Fibroblast of upper back skin (primary cell): ENCODE results near the gene BMP7.
"Not testable (repeated sequence)": the region's sequence is repeated elsewhere in the genome, so short reads cannot be mapped to it uniquely, and the experiment has no call there.

Experiments used
- DNase-seq: peaks from one replicate; pipeline ENCODE4 v3.0.0-alpha.2; 2013

BMP7 gene

DNA sequence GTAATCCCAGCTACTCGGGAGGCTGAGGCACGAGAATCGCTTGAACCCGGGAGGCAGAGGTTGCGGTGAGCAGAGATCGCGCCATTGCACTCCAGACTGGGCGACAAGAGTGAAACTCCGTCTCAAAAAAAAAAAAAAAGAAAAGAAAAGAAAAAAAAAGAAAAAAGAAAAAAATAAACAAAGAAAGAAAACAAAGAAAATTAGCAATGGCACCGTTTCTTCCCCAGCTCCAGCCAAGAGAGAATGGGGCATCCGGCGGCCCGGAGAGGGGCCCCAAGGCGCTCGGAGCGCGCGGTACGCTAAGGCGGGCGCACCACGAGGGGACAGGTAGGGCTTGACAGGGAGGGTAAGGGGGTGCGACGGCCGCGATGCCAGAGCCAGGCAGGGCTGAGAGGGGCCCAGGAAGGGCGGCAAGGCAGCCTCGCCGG, 1.5 kb downstream of the BMP7 start:
- DNase-seq, result not testable (repeated sequence)

DNA sequence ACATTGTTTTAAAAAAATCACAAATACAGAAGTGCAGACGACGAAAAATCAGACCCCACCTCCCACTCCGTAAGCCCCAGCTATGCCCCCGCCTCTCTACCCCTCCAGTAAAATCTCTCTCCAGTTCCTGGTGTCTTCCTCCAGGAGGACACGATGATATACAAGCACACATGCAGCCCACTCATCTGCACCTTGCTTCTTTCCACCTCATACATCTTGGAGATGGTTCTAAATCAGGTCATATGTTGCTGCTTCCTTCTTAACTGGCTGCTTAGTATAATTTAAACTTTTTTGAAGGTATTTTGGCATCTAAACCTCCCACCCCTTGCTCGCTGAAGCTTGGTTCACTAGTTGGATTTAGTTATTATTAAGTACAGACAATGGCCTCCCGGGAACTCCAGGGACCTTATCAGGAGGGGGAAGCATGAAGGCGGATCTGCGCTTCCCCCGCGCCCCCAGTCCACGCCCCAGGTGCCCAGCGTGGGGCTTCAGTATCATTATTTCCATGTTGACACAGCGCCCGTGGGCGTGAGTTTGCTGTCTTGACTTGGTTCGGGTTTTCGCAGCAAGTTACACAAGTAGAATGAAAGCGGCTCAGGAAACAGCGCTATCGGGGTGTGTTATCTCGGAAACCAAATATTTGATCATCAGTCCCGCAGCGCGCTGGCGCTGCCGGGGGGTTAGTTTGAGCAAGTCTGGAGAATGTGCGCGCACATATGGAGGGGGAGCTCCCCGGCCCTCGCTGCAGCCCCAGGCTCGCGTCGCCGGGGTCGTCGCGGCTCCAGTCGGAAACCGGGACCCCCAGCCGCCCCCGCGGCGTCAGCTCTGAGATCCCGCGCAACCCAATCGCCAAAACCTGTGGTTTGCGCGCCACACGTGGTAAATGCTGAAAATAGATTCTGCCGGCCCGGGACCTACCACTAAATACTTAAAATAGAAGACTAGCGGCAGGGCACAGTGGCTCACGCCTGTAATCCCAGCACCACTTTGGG, 2.3 kb downstream of the BMP7 start:
- no peak for DNase-seq

DNA sequence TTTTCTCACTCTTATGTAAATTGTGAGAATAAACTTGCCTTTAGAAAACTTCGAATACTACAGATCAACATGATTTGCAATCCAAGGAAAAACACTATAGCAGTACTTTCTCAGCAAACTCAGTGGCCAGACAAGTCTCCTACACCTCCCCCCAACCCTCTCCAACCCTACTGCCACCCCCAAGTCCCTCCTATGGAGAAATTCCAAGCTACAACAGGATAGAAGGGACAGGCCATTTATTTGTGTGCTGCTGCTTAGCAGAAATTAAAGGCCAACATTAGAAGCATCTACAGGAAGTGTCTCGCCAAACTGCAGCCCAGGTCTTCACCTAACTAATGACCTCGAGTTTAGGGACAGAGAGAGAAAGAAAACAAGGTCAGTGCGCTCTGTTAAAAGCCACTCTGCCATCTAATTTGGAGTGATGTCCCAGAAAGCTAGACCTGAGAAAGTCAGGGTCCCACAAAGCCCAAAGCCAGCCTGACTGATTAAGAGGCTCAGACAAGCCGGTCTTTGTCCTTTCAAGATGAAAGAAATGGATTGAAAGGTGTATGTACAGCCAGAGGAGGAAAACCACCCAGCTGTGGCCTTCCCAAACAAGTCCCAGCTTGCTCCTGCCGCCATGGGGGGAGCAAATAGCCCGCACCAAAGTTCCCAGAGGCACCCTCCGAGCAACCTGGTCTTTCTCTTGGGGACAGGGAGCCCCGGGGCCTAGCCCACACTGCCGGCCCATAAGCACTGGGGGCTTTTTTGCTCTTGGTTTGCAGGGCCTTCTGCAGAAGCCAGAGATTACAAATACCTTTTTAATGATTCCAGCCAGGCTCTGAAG, 3.4 kb downstream of the BMP7 start:
- DNase-seq, result no peak

DNA sequence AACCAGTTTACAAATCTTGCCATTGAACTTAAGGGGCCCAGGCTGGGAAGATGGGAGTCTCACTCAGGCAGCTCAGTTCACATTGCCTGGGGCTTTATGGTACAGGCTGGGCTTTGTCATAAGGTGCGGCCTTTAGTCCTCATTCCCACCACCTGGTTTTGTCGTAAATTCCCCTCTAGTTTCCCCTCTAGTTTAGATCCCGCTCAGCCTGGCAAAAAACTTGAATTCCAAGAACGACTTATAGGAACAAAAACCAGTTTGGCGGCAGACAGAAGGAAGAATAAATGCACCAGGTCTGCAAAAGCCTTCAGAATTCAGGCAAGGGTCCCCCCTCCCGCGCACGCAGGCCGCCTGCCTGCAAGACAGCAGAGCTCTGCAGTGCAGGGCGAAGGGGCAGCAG, 4.1 kb downstream of the BMP7 start:
- DNase-seq, result no peak

DNA sequence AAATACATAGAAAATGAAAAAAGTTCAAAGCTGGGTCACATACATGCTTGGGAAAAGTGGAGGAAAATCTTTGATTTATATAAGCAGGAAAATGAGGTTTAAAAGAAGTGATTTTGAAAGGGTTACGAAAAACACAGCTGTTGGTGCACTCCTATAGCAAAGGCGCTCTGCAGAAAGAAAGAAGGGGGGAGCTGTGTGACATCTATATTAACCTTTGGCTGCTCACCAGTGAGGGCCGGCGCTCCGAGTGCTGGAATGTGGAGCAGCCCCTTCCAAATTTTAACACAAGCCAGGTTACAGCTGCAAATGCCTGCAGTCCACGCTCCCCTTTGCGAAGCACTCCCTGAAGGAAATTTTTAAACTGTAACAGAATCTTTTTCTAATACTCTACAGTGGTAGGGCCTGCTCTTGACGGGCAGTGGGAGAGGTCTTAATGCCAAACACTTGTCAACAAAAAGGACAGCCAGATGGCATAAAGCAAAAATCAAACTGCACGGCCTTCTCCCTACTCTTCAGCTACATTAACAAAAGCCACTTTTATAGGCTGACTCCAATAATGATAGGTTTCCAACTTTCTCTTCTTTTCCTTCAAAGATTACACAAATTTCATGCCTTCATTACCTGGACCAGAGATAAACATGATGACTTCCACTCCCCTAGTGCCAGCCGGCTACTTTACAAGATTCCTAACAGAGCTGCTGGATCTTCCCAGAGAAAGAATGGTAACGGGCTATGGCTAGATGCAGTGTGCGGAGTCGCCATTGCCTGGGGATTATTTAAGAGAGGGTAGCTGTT, 4.8 kb downstream of the BMP7 start:
- DNase-seq, result no peak

DNA sequence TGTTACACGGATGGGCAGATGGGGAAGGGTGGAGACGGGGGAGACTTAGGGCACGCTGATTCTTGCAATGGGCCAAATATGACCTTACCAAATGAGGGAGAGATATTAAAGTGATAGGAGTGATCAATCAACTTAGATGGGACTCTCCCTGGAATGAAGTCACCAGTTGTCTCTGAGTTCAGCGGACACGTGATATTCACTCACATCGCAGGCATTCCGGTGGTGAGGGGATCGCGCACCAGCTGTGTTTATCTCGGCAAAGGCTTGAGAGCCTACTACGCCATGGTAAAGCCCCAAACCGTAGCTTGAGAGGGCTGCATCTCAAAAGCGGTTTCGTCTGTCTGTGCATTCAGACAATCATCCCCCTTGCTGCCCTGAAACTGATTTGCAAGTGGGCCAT, 5.5 kb downstream of the BMP7 start:
- peak; percentile 22 for DNase-seq

DNA sequence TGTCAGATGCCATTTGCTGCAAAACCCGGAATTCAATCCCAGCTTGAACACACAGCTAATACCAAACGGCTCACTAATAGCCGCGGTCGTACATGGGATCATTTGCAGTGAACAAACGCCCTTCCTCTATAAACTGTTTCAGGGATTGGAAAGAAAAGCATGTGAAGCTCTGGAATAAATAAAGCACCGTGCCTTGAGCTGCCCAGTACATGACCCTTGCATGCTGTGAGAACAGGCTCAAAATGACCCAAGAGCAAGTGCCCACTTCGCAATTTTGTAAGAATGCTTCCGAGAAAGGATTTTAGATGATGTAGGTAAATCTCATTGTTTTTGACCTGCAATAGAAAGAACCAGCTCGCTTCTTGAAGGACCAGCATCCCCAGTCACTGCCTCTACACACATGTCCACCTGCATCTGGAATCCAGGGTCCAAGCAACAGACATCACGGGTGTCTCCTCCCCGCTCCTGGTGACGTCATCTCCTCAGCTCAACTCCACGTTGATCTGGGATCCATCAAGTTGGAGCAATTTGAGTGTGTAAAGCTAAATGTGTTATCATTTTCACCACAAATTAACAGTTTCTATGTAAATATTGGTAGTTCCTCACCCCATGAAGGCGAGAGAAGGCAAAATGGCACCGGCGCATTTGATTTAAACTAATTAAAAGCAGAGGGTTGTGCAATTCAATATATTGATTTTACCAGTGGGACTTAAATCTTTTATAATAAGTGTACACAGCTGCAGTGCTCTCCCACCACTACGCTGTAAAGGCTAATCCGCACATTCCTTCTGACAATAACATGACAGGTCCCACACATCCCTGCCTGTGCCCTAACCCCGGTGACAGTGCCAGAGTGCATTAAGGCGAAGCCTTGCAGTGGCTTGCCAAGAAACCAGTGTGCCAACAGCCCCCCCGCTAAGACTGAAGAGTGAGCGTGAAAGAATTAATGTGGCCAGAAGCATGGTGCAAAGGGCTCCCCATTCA, 6.2 kb downstream of the BMP7 start:
- no peak for DNase-seq

DNA sequence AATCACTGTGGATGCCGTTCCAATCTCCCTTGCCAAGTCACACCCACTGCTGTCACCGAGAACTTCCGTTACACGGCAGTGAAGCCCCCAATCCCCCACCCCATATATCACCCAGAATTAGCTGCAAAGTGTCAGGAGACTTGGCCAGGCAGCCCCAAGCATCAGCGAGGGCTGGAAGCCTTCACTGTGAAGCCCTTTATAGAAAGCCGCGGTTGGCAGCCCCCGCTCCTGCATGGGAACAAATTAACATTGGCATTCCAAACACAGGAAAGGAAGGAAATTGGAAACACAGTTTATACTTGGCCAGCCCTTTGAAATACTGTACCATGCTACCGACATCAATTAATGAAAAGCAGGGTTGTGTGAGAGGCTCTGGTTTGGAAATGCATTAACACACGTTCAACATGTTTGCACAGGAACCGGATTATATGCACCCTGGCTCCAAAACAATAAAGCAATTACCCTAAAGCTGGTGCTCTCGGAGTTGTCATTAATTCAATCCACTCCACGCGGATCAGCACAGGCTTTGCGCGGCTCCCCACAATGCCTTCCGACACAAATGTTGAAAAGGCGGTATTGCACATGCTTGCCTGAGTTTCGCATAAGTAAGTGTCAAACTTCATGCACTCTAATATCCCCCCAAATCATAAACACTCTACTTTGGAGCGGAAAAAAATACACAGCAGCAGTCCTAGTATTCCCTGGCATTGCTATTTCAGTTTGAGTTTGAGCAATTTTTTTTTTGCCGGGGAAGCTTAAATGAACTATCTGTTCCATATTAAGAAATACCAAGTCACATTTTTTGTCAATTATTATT, 7.1 kb downstream of the BMP7 start:
- no peak for DNase-seq

DNA sequence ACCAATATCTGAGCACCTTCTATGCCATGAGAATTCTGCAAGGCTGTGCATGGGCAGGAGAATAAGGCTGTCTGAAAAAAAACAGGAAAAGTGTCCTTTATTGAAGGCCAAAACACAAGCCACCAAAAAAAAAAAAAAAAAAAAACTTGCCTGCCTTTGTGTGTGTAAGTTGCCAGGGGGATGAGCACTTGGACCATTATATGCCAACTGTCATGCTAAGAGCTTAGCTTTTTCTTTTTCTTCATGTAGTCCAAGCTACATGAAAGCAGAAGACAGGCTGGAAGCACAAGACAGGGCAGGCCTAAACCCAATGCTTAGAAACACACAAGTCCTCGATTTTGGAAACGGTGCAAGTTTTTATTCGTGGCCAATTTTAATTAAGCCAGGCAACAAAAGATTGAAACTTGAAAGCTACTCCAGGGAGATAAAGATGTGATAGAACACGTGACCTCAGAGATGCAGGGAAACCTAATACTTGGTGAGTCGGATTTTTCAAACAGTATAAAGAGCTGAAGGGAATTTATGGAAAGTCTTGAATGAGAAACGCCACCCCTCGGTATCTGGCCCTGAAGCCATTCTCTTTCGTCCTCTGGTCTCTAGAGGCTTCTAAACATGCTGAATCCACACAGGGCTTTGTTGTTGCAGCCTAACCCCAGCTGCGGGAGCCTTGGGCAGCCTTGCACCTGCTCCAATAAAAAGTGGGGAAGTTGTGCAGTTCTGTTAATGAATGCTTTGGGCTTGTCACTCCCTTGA, 8.6 kb downstream of the BMP7 start:
- no peak for DNase-seq

DNA sequence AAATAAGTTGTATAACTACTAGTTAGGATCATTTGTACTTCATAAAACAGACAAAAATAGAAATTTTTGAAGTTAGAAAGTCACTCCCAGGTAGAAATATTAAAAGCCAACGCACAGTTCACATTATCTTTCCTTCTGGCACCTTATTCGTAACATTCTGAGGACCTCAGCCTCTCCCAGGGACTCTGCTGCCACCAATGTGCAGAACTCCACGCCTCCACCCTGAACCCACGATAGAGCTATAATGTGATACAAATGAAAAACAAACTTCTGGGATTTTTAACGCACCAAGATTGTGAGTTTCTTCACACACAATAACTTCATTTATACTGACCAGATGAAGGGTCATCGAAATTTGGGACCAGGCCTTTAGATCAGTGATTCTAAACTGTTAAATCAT, 9.5 kb downstream of the BMP7 start:
- DNase-seq, result no peak

DNA sequence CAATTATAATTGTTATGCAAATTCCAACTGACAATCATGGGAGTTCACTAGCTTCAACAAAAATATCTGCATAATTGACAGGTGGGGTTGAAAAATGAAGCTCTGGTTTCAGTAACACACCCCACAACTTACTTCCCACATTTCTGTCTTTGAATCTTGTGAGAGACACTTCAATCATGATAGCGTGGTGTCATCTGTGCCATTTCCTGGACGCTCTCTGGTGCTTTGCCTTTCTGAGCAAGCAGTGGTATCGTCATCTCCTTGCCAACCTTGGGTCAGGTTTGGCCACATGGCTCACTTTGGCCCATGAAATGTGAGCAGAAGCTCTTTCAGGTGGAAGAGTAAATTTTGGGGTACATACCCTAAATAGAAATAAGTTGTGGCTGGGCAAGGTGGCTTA, 10.2 kb downstream of the BMP7 start:
- DNase-seq, result no peak

DNA sequence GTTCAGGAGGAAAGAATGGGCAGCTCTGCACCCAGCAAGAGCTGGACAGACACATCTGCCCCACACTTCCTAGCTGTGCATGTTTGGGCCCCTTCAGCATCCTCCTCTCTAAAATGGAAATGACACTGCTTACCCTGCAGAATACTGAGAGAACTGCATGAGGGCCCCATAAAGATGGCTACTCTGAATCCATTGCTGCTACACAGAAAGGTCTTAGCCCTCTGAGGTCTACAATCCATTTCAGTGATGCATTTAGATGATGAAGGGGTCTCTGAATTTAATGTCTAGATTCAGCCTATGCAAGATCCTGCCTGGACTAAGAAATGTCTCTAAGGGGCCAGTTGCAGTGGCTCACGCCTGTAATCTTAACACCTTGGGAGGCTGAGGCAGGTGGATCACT, 11.3 kb downstream of the BMP7 start:
- no peak for DNase-seq

DNA sequence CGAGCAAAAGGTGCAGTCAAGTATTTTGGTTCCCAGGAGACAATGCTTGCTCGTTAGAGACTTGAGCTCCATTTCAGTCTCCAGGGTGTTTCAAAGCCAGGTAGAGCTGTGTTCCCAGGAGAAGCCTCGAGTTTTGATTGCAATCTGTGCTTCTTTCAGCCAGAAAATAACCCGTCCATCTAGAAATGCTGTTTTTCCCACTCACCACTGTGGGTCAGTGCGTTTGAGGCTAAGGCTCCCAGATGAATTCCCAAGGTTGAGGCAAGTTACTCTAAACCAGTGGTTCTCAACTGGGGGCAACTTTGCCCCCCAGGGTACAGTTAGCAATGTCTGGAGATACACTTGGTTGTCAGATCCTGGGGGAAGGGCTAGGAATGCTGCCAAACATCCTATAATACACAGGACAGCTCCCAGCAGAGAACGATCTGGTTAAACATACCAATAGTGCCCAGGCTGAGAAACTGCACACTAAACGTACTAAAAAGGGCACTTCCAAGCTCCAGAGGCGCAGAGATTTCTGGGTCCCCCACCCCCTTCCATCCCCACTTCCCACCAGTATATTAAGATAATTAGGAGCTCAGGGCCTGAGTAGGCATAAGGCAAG, 13.8 kb downstream of the BMP7 start:
- DNase-seq, result no peak

DNA sequence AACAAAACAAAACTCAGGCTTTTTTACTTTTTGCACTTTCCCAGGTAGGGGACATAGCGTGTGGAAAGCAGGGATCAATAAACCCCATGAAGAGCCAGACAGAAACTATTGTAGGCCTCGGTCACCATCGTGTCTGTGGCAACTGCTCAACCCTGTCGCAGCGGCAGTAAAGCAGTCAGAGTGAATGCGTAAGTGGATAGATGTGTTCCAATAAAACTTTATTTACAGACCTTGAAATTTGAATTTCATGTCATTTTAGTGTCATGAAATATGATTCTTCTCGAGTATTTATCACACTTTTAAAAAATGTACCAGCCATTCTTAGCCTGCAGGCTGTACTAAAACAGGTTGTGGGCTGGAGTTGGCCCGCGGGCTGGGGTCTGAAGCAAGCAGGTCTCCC, 14.5 kb downstream of the BMP7 start:
- DNase-seq, result no peak

DNA sequence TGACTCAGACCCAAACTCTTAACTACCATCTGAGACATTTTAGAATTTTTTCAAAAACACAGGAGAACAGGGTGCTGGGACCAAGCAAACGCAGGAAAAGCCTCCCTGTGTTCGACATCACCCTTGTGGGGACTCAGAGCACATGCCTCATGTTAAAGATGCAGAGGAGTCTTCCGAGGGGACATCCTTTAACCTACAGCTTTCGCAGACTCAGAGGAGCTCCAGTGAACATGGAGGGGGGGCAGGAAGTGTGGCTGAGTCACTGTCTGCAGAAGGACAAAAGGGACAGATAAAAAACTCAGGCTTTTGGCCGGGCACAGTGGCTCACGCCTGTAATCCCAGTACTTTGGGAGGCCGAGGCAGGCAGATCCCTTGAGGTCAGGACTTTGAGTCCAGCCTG, 15.1 kb downstream of the BMP7 start:
- DNase-seq, result no peak

DNA sequence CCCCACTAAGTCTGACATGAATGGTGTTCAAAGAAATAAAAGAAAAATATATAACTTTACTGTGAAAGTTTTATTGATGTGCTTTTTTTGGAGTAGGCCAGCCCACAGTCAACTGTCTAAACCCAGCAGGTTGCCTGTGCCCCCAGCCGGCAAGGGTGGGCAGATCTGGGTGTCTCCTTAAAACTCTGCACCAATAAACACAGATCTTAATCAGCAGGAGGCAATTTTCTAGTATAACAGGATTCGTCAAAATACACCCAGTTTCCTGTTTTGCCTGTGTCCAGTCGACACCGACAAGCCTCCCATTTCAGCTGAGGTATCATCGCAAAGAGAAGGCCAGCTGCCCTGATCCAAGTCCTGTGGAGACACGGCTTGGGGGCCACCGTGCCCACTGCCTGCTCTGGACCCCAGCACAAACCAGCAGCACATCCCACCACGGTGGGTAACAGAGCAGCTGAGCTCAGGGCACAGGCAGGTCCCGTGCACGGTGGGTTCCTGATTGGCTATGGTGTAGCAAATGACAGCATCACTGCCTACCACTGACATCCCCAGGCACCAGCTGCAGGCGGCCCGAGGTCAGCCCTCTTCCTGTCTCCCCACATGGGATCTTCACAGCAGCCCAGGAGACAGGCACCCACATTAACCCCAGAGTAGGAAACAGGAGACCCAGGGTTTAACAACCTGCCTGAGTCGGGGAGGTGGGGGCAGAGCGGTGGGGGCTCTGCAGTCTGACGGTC, 15.7 kb downstream of the BMP7 start:
- DNase-seq, result no peak

DNA sequence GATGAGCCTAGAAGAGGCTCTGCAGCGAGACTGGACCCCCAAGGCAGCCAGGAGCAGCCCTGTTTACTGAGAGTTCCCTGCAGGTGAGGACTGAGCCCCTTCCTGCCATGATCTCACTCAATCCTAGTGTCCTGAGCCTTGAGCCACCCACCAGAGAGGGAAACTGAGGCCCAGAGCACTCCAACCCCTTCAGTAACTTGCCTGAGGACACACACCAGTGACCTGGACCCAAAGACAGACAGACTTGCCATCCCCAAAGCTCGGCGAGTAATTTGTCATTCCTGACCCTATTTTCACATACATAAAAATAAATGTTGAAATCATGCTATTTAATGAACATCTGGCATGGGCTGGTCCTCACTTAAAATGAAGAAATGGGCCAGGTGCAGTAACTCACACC, 16.7 kb downstream of the BMP7 start:
- DNase-seq, result no peak

DNA sequence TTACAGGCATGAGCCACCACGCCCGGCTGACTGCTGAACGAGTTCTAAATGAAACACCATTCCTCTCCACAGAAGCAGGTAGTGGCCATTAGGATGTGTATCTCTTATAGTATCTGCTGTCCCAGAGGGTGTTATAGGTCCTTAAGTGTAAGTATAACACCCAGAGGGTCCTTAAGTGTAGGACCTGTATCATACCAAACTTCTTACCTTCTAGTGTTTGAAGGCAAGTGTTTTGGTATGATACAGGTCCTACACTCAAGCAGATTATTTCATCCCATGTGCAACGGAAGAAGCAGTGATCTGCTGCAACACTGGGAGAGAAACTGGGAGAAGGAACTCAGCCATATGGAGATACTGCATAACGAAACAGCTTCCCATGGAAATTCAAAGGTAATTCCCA, 17.4 kb downstream of the BMP7 start:
- no peak for DNase-seq
